Left lung (tissue), 10 donors: ENCODE results near the gene ALPL. TPM values are rescaled to one million over a fixed set of nuclear protein-coding genes. Genes with fewer than 3 reads are reported as not detected.

Experiments
- ATAC-seq: fragments of 200-7000 bp; cut with Tn5 transposase; one replicate; pipeline ENCODE4 v1.9.1; 2020; ENCODE audit warnings: moderate library complexity
- DNase-seq, 4 donors: peaks; one replicate each; pipeline ENCODE4 v3.0.0-alpha.2; 2013 to 2020
- H3K27ac ChIP-seq, 2 donors: fragments of 200-600 bp; sonication (generic) in 1 of 2; one replicate each; pipeline versions ENCODE4 v1.5.0 to v1.8.0; 2020 to 2021
- H3K27me3 ChIP-seq, 2 donors: fragments of 200-600 bp; sonication (generic) in 1 of 2; one replicate each; pipeline versions ENCODE4 v1.5.0 to v1.8.0; 2020 to 2021
- H3K36me3 ChIP-seq, 2 donors: fragments of 200-600 bp; sonication (generic) in 1 of 2; one replicate each; pipeline versions ENCODE4 v1.5.0 to v1.8.0; 2020 to 2021
- H3K4me1 ChIP-seq, 2 donors: fragments of 200-600 bp; one replicate each; pipeline ENCODE4 v1.8.0; 2021
- H3K4me3 ChIP-seq, 2 donors: fragments of 200-600 bp; sonication (generic) in 1 of 2; one replicate each; pipeline versions ENCODE4 v1.5.0 to v1.8.0; 2020 to 2021; ENCODE audit warnings: mild to moderate bottlenecking in 1 of 2
- H3K9me3 ChIP-seq, 2 donors: fragments of 200-600 bp; sonication (generic) in 1 of 2; one replicate each; pipeline versions ENCODE4 v1.5.0 to v1.8.0; 2020 to 2021
- CTCF ChIP-seq, 2 donors: fragments of 200-600 bp; sonication (generic) in 1 of 2; IDR thresholded peaks; one replicate each; pipeline versions ENCODE4 v1.5.0 to v1.8.0; 2021; ENCODE audit warnings: antibody characterized with exemption in 2 of 2
- intact Hi-C, 2 donors: fragments of 100-400 bp; cut with DNase I; formaldehyde crosslinking; loops; one replicate each; pipeline versions ENCODE4 v1.11.2 to v1.14.2; 2022
- polyA plus RNA-seq, 6 donors: library from polyadenylated mRNA; unstranded; fragments of 120-200 nt; gene quantifications; one replicate each; pipeline ENCODE4 v1.2.1, GENCODE V29; 2013; ENCODE audit not compliant: insufficient read length in 6 of 6
- total RNA-seq, 2 donors: library from RNA; stranded (reverse); fragmentation: NEBNext Ultra II Directional; extraction: Animal tissue kit (Norgen Biotek cat#: 25700); gene quantifications; one replicate each; pipeline ENCODE4 v1.2.1, GENCODE V29; 2021
- donor health status: DM: no; HTN: yes; CAD: no.
- donor health status: DM: no; HTN: no; CAD: no.

ALPL gene
- total and polyA plus RNA-seq, 8 donors = 1.0 to 198 (median 1.5) TPM

- H3K27me3 ChIP-seq = peaks cover 8 to 77% of the 10 kb centered on the region in 2 donors
- H3K9me3 ChIP-seq = no peaks in the 10 kb centered on the region
- ATAC-seq (no peak), DNase-seq (no peak)
- no peak for TF ChIP-seq CTCF (IDR thresholded peaks at IDR 0.05)
- no peak overlapping the region for H3K4me3 ChIP-seq
- no peaks in the 10 kb centered on the region for H3K36me3 ChIP-seq
- intact Hi-C loops = loop anchor here in 1 of 2 donors (10.0 kb wide), 1 partner anchor 87 kb away; no protein-coding TSS in a partner anchor
- H3K4me1 ChIP-seq = peaks cover 22 to 36% of the 10 kb centered on the region in 2 donors
- no peak overlapping the region for H3K27ac ChIP-seq
Observed at GRCh38 chr1:21507511-21508270, 1.5 kb upstream of the ALPL start.

- Histone ChIP-seq H3K27ac (no peak overlapping the region), H3K27me3 (peaks cover 8 to 76% of the 10 kb centered on the region in 2 donors), H3K4me3 (peak overlapping the region in 1 of 2 donors; percentile 47), H3K36me3 (no peaks in the 10 kb centered on the region), H3K9me3 (no peaks in the 10 kb centered on the region), H3K4me1 (peaks cover 22 to 47% of the 10 kb centered on the region in 2 donors)
- TF ChIP-seq CTCF (IDR thresholded peaks at IDR 0.05) = peak; percentile 31 to 75
- peak; percentile 83 for ATAC-seq
- intact Hi-C loops = loop anchor here in 1 of 2 donors (10.0 kb wide), 1 partner anchor 86 kb away; no protein-coding TSS in a partner anchor
- peak in 3 of 4 donors; percentile 66 to 98 (median 73) for DNase-seq
Observed at GRCh38 chr1:21508580-21509350, 458 bp upstream of the ALPL start.

- Histone ChIP-seq H3K27ac (peak overlapping the region in 1 of 2 donors; percentile 3), H3K36me3 (no peaks in the 10 kb centered on the region), H3K27me3 (peaks cover 8 to 68% of the 10 kb centered on the region in 2 donors), H3K9me3 (no peaks in the 10 kb centered on the region), H3K4me1 (peaks cover 22 to 54% of the 10 kb centered on the region in 2 donors), H3K4me3 (peak overlapping the region; percentile 29 to 47)
- intact Hi-C loops = loop anchor here in 1 of 2 donors (10.0 kb wide), 1 partner anchor 145 kb away; no protein-coding TSS in a partner anchor
- DNase-seq = no peak
- peak; percentile 2 for ATAC-seq
- TF ChIP-seq CTCF (IDR thresholded peaks at IDR 0.05) = no peak
Observed at GRCh38 chr1:21510113-21510493, 880 bp downstream of the ALPL start.

GRCh38 chr1:21510885-21511578 lies 1.8 kb downstream of the ALPL start:
- Histone ChIP-seq H3K4me3 (peak overlapping the region in 1 of 2 donors; percentile 47), H3K4me1 (peaks cover 22 to 54% of the 10 kb centered on the region in 2 donors), H3K36me3 (peaks cover 0 to 4% of the 10 kb centered on the region in 2 donors), H3K9me3 (no peaks in the 10 kb centered on the region), H3K27me3 (peaks cover 8 to 60% of the 10 kb centered on the region in 2 donors), H3K27ac (peak overlapping the region; percentile 45 to 77)
- ATAC-seq (peak; percentile 28), DNase-seq (no peak)
- intact Hi-C loops = loop anchor here in 1 of 2 donors (10.0 kb wide), 1 partner anchor 144 kb away; no protein-coding TSS in a partner anchor
- TF ChIP-seq CTCF (IDR thresholded peaks at IDR 0.05) = no peak
